ENCODE measurements around the gene SVIL. TPM values are rescaled to one million over a fixed set of nuclear protein-coding genes. Genes with fewer than 3 reads are reported as not detected.

The SVIL gene
- total and polyA plus RNA-seq, 10 donors = 1.4 to 65.3 (median 20.4) TPM

GRCh38 chr10:29435809-29436501 lies 198.8 kb downstream of the SVIL start:
- no peak overlapping the region for H3K4me3 ChIP-seq
- H3K27ac ChIP-seq = no peak overlapping the region
- DNase-seq = no peak
- H3K27me3 ChIP-seq (replicated peaks in 1 of 7) = no peaks in the 10 kb centered on the region
- 72 to 93% (median 89%) methylated on average over 6 of the region's 6 CpGs for WGBS, 5 donors
- intact Hi-C loops (cut with DNase I; ENCODE audit: low total_unique reads) = no loop called here
- TF ChIP-seq POLR2A (IDR thresholded peaks at IDR 0.05) = no peak
- TF ChIP-seq, protein P1, sequence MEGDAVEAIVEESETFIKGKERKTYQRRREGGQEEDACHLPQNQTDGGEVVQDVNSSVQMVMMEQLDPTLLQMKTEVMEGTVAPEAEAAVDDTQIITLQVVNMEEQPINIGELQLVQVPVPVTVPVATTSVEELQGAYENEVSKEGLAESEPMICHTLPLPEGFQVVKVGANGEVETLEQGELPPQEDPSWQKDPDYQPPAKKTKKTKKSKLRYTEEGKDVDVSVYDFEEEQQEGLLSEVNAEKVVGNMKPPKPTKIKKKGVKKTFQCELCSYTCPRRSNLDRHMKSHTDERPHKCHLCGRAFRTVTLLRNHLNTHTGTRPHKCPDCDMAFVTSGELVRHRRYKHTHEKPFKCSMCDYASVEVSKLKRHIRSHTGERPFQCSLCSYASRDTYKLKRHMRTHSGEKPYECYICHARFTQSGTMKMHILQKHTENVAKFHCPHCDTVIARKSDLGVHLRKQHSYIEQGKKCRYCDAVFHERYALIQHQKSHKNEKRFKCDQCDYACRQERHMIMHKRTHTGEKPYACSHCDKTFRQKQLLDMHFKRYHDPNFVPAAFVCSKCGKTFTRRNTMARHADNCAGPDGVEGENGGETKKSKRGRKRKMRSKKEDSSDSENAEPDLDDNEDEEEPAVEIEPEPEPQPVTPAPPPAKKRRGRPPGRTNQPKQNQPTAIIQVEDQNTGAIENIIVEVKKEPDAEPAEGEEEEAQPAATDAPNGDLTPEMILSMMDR (IDR thresholded peaks at IDR 0.05 in 8 of 11, conservative IDR thresholded peaks at IDR 0.05 in 3 of 11) = no peak
- TF ChIP-seq POLR2AphosphoS5 (IDR thresholded peaks at IDR 0.05) = no peak
- H3K9me3 ChIP-seq = peaks cover 0 to 39% (median 32%) of the 10 kb centered on the region in 8 donors
- peaks cover 0 to 14% (median 0%) of the 10 kb centered on the region in 6 donors for H3K36me3 ChIP-seq
- peaks cover 0 to 4% (median 0%) of the 10 kb centered on the region in 6 donors for H3K4me1 ChIP-seq

DNA sequence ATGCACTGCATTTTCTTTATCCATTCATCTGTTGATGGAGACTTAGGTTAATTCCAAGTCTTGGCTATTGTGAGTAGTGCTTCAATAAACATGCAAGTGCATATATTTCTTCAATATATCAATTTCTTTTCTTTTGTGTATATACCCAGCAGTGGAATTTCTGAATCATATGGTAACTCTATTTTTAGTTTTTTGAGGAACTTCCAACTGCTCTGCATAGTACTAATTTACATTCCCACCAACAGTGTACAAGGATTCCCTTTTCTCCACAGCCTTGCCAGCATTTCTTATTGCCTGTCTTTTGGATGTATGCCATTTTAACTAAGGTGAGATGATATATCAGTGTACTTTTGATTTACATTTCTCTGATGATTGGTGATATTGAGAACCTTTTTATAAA lies 200.7 kb downstream of the SVIL start:
- no peak overlapping the region for H3K4me3 ChIP-seq
- TF ChIP-seq POLR2A (IDR thresholded peaks at IDR 0.05) (no peak), POLR2AphosphoS5 (IDR thresholded peaks at IDR 0.05) (no peak)
- TF ChIP-seq, protein P1 (IDR thresholded peaks at IDR 0.05 in 8 of 11, conservative IDR thresholded peaks at IDR 0.05 in 3 of 11) = no peak
- no peaks in the 10 kb centered on the region for H3K27me3 ChIP-seq (replicated peaks in 1 of 7)
- no peak for DNase-seq
- no peak overlapping the region for H3K27ac ChIP-seq
- H3K4me1 ChIP-seq = peaks cover 0 to 4% (median 0%) of the 10 kb centered on the region in 6 donors
- peaks cover 0 to 11% (median 0%) of the 10 kb centered on the region in 6 donors for H3K36me3 ChIP-seq
- intact Hi-C loops (cut with DNase I; ENCODE audit: low total_unique reads) = no loop called here
- H3K9me3 ChIP-seq = peaks cover 0 to 34% (median 28%) of the 10 kb centered on the region in 8 donors

DNA sequence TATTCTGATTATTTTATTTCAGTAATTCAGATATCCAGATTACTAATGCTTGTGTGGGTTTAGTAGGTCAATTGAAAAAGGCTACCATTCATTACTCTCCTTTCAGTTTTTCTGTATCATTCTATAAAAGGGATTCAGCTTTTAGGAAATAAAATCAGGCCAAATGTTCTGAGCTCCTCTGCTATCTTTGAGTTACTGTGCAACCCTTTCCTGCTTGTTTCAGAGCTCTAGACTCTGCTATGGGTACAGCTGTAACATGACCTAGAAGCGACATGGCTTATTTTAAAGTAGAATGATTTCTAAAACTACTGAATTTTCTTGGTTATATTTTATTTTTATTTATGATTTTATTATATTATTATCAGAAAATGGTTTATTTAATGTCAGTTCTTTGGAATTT lies 203.1 kb downstream of the SVIL start:
- intact Hi-C loops (cut with DNase I; ENCODE audit: low total_unique reads) = no loop called here
- Histone ChIP-seq H3K27me3 (replicated peaks in 1 of 7) (no peaks in the 10 kb centered on the region), H3K4me3 (no peak overlapping the region), H3K27ac (no peak overlapping the region), H3K36me3 (peaks cover 0 to 6% (median 0%) of the 10 kb centered on the region in 6 donors), H3K4me1 (peaks cover 0 to 4% (median 0%) of the 10 kb centered on the region in 6 donors), H3K9me3 (peaks cover 0 to 11% (median 6%) of the 10 kb centered on the region in 8 donors)
- 88 to 97% (median 94%) methylated on average over 1 of the region's 1 CpG for WGBS, 5 donors
- DNase-seq = no peak
- TF ChIP-seq POLR2A (IDR thresholded peaks at IDR 0.05) = no peak
- TF ChIP-seq, protein P1 (IDR thresholded peaks at IDR 0.05 in 8 of 11, conservative IDR thresholded peaks at IDR 0.05 in 3 of 11) = no peak
- TF ChIP-seq POLR2AphosphoS5 (IDR thresholded peaks at IDR 0.05) = no peak

- DNase-seq = no peak
- WGBS, 5 donors = 70 to 84% (median 72%) methylated on average over 4 of the region's 4 CpGs
- TF ChIP-seq POLR2AphosphoS5 (IDR thresholded peaks at IDR 0.05) = no peak
- no peak for TF ChIP-seq POLR2A (IDR thresholded peaks at IDR 0.05)
- TF ChIP-seq, protein P1 (IDR thresholded peaks at IDR 0.05 in 8 of 11, conservative IDR thresholded peaks at IDR 0.05 in 3 of 11) = no peak
- peaks cover 0 to 18% (median 0%) of the 10 kb centered on the region in 6 donors for H3K36me3 ChIP-seq
- peaks cover 0 to 4% (median 0%) of the 10 kb centered on the region in 6 donors for H3K4me1 ChIP-seq
- no peaks in the 10 kb centered on the region for H3K27me3 ChIP-seq (replicated peaks in 1 of 7)
- H3K9me3 ChIP-seq = no peaks in the 10 kb centered on the region
- intact Hi-C loops (cut with DNase I; ENCODE audit: low total_unique reads) = no loop called here
- no peak overlapping the region for H3K27ac ChIP-seq
- no peak overlapping the region for H3K4me3 ChIP-seq
Measured at GRCh38 chr10:29430101-29430500, 204.7 kb downstream of the SVIL start.

Measured in spleen (tissue), 11 donors.